Measurements from ENCODE around the gene ATP5MG.
"Not testable (repeated sequence)": the region's sequence is repeated elsewhere in the genome, so short reads cannot be mapped to it uniquely, and the experiment has no call there.

The ATP5MG gene

DNA sequence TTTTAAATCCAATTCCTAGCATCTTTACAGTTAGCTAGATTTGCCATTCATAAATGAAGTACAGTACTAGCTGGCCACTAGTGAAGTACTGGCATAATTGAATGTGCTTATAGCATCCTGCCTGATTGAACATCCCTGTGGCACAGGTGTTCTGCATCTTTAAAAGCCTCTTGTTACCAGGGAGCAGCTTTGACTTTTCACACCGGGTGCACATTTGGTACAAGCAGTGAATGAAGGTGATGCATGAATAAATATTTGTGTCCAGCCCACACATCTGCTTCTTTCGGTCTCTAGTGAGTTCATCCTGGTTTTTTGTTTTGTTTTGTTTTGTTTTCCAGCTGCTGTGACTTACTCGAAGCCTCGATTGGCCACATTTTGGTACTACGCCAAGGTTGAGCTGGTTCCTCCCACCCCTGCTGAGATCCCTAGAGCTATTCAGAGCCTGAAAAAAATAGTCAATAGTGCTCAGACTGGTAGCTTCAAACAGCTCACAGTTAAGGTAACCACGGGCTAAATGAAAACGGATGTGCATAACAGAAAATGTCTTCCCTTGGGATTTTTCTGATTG is 5.3 kb downstream of the ATP5MG start:
- DNase-seq (ENCODE audit: low read depth in 2 of 2): no peak

DNA sequence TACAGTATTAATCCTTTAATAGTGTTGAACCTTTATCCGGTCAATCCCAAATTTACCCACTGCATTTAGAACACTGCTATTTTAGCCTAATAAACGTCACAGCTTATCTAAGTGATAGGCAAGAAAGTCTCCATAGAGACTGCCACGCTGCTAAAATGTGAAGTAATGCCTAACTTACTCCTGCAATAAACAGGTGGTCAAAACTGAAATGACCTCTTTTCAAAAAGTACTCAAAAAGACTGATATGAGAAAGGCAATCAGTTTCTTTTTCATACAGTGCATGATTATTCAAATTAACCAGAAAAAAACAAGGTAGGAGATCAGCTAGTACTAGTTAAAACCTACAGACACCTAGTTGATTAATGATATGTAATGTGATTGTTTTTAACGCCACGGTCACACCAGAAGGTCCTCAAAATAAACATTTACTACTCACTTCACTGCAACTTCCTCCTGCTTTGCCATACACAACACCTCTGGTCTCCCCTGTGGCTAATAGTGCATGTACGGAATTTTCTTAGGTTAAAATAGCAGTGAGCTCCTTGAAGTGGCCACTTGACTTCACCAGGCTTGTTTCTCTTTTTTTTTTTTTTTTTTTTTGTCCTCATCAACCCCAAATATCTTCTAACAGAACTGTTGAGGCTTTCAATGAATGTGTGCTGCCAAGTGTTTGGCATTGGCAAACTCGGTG is 8.8 kb downstream of the ATP5MG start:
- no peak for DNase-seq (ENCODE audit: low read depth in 2 of 2)

DNA sequence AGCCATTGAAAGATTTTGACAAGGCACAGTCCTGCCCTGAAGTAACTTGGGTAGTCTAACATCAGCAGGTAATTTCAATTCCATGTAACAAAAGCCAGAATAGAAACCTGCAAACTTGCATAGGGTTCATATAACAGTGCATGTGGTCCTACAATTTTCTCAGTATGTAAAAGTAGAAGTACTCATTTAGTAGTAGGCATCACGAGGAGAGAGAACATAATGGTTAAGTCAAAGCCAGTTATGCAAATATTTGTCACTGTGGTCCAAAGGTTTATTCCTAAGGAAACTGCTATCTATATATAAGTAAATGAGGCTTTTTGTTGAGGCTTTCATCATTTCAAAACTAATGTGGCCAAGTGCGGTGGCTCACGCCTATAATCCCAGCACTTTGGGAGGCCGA is 10.1 kb downstream of the ATP5MG start:
- DNase-seq (ENCODE audit: low read depth in 2 of 2): no peak

DNA sequence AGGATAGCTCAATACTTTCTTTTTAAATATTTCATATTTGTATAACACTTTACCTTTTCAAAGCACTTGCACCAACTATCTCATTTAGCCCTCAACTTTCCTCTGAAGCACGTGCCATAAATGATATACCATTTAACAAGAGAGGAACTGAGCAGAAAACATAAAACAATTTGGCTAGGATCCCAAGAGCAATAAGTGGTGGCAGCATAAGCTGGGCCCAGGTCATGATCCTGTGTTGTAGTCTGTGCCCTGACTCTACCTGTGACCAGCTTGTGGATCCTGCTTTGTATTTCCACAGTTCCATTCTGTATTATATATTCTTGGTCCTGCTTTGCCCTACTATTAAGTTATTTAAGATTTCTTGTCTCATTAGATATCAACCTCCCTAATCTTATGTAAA is 11.5 kb downstream of the ATP5MG start:
- DNase-seq (ENCODE audit: low read depth in 2 of 2): no peak

DNA sequence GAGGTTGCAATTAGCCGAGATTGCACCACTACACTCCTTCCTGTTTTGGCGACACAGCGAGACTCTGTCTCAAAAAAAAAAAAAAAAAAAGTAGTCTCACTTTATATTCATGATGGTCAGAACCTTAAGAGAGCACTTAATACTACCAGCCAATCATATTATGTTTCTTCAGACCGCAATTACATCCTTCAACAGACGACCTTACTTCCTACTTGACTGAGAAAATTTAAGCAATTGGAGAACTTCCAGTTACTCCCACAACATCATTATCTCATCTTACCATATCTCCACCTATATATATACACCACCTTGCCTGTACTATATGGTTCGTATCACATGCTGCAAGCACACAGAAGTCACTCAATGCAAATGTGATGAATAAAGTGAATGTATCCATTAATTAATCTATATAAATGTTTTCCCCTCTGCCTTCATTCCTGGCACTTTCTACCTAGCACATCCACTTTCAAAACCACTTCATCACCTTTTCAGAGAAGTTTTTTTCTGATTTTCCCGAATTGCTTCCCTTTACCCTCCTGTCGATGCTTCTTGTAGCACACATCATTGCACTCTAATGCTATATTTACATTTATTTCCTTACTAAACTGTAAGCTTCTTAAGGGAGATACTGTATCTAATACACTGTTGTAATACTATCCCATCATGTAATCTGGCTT is 13.8 kb downstream of the ATP5MG start:
- no peak for DNase-seq (ENCODE audit: low read depth in 2 of 2)

DNA sequence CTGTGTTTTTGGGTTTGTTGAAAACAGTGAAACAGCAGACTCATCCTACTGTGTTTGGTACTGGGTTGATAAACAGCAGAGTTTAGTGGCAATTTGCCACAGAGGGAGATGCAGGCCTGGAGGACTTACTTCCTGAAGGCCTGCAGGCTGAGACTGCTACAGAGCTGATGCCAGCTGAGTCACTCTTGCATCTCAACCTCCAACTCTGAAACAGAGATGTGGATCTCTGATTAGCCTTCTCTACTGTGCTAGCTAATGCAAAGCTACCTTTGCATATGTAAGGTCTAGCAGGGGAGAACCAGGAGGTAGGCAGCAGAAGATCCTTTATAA is 14.3 kb downstream of the ATP5MG start:
- DNase-seq (ENCODE audit: low read depth in 2 of 2): peak in 1 of 2 donors; percentile 13

DNA sequence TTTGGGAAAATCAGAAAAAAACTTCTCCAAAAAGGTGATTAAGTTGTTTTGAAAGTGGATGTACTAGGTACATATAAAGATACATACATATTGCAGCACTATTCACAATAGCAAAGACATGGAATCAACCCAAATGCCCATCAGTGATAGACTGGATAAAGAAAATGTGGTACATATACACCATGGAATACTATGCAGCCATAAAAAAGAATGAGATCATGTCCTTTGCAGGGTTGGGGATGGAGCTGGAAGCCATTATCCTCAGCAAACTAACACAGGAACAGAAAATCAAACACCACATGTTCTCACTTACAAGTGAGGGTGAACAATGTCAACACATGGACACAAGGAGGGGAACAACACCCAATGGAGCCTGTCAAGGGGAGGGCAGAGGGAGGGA is 15.5 kb downstream of the ATP5MG start:
- DNase-seq (ENCODE audit: low read depth in 2 of 2): not testable (repeated sequence)

DNA sequence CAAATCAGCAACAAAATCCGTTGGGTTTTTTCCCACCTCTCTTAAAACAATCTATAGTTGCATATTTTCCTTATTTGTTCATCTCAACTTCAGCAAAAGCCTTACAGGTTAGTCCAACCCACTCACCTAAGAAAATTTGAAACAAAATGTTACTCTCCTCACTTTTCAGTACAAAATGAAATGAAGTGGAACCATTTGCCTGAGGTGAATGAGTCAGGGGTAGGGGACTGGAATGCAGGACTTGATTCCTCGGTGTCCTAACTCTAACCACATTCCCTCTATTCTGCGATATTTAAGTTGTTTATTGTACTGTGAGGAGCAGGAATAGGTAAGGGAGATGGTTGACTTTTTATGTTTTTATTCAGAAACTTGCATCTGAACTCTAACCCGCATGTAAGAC is 16.4 kb downstream of the ATP5MG start:
- DNase-seq (ENCODE audit: low read depth in 2 of 2): no peak

DNA sequence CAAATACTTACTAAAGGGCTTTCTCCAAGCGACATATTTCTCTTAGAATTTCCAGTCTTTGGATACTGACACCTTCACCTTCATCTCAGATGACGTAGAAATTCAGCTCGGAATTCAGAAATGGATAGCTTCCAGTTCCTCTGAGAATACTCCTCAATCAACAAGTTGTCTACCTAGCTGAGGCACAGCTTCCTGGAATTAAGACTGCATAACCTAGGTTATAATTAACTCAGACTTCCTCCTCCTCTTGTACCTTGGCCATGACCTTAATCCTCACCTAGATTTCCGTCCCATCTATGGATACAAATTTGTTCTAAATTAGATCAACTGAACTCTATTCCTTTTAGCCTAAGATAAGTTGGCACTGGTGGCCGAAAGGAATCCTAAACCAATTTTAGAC is 17.4 kb downstream of the ATP5MG start:
- DNase-seq (ENCODE audit: low read depth in 2 of 2): no peak

DNA sequence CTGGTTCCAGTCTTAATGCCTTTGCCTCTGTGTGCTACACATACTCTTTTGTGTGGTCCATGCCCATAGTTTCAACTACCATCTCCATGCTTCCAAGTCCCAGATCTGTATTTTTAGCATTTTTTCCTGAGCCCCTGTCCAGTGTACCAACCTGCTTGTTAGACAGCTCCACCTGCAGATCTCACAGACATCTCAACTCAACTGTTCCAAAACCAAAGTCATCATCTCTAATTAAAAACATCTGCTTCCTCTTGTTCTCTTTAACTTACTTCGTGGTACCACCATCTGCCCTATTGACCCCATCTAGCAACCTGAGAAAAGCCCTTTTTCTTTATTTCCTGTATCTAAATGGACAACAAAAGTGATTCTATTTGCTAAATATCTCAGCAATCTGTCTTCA is 26.3 kb downstream of the ATP5MG start:
- no peak for DNase-seq (ENCODE audit: low read depth in 2 of 2)

DNA sequence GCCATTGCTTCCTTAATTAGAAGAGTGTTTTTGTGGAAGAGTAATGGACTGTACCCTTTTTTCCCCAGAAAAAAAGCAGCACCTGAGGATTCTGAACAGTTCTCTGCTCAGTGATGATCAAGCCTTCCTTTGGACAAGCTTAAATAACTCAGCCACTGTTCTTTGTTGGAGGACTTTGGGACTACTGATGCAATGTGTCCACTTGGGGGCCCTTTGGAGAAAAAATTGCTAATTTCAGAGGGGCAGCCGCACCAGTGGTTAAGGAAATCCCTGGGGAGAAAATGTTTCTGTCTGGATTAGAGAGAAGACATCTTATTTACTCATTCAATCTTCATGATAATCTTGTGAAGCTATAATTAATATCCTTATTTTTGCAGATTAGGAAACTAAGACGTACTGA is 29.6 kb downstream of the ATP5MG start:
- no peak for DNase-seq (ENCODE audit: low read depth in 2 of 2)

DNA sequence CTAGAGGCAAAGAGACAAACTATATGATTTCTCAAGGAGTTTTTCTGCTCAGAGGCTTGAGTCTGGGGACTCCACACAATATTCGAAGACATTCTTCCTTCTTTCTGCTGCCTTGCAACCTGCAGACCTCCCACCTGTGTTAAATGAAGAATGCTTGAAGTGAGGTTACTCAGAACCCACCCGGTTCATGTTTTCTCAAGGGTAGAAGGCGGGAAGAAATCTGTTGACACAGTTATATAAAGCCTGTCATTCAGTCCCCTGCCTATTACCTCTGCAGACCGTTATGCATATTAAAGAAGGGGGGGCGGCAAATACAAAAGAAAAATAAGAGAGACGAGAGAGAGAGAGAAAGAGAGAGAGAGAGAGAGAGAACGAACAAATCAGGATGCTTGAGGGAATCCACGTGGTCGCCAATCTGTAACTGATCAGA is 32.7 kb downstream of the ATP5MG start:
- DNase-seq (ENCODE audit: low read depth in 2 of 2): no peak

DNA sequence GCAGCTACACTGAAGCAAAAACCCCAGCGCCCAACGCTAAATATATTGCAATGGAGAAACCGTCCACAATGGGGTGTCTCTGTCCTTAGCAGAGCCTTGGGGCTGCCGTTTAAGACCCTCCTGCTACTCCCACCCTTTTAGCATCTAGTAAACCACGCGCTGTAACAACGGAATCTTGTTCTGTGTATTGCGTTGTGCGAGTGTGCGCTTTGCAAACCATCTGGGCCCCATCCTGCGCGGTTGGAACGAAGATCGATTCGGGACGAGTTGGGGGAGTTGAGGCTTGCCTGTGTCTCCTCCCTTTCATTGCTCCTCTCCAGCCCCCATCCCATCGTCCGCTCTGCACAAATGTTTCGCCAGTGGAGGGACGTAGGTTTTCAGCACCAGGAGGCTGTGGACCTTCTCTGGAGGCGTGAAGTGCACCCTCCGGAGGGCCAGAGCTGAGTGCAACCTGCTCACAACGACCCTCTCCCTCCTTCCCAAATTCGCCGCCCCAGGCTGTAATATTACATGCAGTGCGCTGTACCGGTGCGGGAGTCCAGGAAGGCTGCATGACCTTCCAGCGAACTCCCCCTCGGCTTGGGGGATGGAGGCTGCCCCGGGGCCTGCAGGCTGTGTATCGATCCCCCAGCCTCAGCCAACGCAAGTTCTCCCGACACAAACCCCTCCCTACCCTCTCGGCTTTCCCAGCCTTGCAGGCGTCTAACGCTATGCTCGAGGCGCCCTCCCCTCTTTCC is 33.3 kb downstream of the ATP5MG start:
- DNase-seq (ENCODE audit: low read depth in 2 of 2): peak in 1 of 2 donors; percentile 15

DNA sequence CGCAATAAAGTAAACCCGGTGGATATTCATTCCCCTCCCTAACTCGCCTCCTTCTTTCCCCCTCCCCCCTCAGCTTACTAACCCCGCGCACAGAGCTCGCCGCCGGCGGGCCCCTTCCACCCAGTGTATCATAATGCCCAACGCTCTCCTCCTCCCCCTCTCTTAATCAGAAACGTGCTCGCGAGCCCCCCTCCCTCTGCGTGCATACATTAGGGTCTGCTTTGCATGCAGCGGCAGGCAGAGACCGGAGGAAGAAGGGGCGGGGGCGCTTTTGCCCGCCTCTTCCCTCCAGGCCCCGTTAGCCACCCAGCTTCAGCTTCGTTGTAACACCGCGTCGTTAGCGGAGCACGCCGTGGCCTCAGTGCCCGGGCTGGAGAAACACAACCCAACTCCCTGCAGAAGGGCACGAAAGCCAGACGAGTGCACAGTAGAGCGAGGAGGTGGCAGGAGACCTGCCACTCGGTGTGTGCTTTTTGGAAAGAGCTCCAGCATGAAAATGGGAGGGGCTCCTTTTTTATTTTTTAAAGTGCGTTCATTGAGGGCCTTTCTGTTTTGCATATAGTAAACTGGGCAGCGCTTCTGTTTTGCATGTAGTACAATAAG is 34.0 kb downstream of the ATP5MG start:
- peak; percentile 43 to 50 for DNase-seq (ENCODE audit: low read depth in 2 of 2)

DNA sequence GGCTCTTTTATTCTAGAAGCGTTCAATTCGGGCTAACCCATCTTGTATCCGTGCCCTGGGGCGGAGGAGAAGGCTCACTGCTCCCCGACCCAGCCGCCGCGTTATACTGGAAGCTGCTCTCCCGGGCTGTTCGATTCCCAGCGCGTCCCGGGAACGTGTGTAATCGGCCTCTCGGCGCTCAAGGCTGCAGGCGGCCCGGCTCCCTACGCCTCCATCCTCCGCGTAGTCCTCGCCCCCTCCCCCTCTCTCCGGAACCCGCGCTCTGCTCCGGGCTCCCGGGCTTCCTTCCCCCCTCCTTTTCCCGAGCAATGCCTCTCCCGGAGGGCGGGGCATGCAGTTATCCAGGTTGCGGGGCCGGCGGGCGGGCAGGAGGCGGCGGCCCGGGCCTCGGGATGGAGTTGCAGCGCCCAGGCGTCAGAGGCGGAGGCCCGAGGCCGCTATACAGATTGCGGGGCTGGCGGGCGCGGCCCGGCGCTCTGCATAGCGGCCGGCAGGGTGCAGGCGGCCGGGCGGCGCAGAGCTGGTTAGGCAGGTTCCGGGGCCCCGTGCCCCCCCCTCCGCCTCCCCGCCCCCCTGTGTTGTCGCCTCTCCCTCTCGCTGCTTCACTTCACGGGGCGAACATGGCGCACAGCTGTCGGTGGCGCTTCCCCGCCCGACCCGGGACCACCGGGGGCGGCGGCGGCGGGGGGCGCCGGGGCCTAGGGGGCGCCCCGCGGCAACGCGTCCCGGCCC is 34.7 kb downstream of the ATP5MG start, which contains the start of gene KMT2A:
KMT2A (plus strand) TSS at position 600 of the 732 bp plus-strand sequence; CDS start at position 621, 21 bp downstream.
- DNase-seq (ENCODE audit: low read depth in 2 of 2): peak; percentile 85 to 88

DNA sequence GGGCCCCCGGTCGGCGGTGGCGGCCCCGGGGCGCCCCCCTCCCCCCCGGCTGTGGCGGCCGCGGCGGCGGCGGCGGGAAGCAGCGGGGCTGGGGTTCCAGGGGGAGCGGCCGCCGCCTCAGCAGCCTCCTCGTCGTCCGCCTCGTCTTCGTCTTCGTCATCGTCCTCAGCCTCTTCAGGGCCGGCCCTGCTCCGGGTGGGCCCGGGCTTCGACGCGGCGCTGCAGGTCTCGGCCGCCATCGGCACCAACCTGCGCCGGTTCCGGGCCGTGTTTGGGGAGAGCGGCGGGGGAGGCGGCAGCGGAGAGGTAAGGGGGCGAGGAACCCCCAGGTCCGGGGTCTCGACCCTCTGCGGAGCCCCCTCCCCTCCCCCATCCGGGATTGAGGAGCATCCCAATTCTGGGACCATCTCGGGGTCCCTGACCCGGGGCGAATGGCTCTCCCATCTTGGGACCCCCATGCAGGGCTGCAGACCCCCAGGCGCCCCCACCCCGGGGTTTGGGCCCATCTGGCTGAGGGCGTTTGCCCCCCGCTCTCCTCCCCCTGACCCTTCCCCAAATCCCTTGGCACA is 35.3 kb downstream of the ATP5MG start:
- peak; percentile 28 to 37 for DNase-seq (ENCODE audit: low read depth in 2 of 2)

DNA sequence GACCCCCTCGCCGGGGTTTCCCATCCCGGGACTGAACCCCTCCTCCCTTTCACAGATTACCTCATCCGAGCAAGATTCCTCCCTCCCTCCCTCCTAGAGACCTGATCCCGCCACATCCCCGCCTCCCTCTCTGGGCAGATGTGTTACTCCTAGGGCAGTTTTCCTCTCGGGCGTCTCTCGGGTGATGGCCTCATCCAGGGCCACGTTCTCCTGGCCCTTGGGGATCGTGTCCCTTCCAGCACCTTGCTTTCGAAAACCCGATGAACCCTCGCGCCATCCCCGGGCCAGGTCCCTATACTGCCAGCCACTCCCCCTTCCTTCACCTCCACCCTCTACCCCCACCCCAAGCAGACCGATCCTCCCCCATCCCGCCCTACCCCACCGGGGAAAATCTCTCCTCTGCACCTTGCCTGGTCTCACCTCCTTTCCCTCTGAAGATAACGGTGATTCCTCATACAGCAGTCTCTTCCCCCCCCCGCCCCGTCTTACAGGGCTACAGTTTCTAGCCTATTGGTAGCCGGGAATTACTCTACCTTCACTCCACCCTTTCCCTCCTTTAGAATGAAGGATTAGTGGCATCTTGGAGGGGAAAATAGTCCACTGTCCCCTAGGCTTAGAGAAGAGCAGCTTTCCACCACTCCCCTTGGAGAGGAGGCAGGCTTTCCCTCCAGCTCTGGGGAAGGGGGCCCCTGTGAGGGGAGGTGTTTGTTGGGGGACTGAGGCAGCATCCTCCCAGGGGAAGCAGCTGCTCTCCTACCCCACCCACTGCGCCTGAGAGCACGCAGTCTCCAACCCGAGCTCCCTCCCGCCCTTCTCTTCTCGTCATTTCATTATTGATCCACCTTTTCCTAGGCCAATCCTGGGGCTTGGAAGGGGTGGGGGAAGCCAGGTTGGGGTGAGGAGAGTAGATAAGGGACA is 36.1 kb downstream of the ATP5MG start:
- peak; percentile 31 to 35 for DNase-seq (ENCODE audit: low read depth in 2 of 2)

DNA sequence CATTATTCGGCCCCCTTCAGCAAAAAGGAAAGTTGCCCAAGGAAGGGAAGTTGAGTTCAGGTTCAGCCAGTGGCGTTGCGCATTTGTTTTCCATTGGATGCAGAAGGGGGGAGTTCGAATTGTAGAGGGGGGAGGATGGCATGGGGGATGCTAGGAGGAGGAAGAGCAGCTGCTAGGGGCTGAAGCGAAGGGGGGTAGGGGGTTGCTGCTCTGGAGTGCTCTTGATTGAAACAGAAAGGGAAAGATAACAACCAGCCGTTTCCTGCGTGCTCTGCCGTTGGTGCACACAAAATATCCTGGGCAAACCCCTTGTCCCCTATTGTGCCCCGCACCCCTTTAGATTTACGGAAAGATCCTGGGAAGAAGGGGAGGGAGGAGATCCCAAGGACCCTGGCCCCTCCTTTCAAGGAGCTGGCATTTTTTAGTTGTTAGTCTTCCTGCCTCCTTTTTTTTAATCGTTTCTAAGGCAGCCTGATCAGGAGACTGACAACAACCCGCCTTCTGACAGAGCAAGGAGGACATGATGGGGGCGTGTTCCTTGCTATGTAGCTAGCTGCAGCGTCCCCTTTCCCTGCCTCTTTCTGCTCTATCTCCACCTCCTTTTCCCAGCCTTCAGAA is 37.0 kb downstream of the ATP5MG start:
- peak; percentile 16 to 20 for DNase-seq (ENCODE audit: low read depth in 2 of 2)

DNA sequence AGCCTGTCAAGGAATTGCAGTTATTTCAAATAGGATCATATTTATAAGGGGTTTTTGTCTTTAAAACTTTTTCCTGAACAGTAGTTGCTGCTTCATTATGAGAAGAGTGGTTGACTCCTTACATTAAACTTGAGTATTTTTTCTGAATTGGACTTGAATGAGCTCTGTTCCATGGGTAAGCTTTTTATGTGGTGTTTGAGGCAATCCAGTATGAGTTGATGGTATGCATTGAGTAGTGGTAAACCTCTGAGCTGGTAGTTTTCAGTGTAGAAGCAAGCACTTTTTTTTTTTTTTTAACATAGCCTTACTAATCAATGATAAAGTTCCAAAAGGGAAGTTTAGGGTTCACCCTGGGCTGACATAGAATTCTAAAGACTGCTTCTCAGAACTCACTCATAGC is 38.2 kb downstream of the ATP5MG start:
- no peak for DNase-seq (ENCODE audit: low read depth in 2 of 2)

Data from stimulated activated CD4-positive, alpha-beta T cell treated with anti-CD3 and anti-CD28 coated beads, Interleukin-15, amount 100 ng/mL, for 48 hours (primary cell).